CD14-positive monocyte (primary cell): Measurements from ENCODE around the gene SOCS1. TPM values are rescaled to one million over a fixed set of nuclear protein-coding genes. Genes with fewer than 3 reads are reported as not detected.
A peak's percentile ranks its signal among the peaks of the same experiment; 100 is the strongest.

Source experiments
- DNase-seq, 3 donors: peaks; one replicate each; pipeline ENCODE4 v3.0.0-alpha.2; 2011 to 2022
- H2AFZ ChIP-seq: 2 replicates; pipeline ENCODE4 v1.6.0; 2012; ENCODE audit warnings: mild to moderate bottlenecking, low read depth, low read length, inconsistent platforms; ENCODE audit not compliant: insufficient read depth, poor library complexity, severe bottlenecking
- H3K27ac ChIP-seq, 2 donors: 1 replicate in 1 of 2; 2 replicates in 1 of 2; pipeline ENCODE4 v1.5.1; 2012 to 2013; ENCODE audit warnings: low read length in 2 of 2, control low read depth in 1 of 2, inconsistent platforms in 1 of 2, low read depth in 1 of 2, mild to moderate bottlenecking in 1 of 2
- H3K27me3 ChIP-seq, 2 donors: one replicate each; pipeline versions ENCODE4 v1.6.0 to v1.6.1; 2011 to 2013; ENCODE audit warnings: low read length in 2 of 2; ENCODE audit not compliant: control insufficient read depth in 2 of 2, insufficient read depth in 2 of 2
- H3K36me3 ChIP-seq, 2 donors: replicated peaks in 1 of 2; 1 replicate in 1 of 2; 2 replicates in 1 of 2; pipeline versions ENCODE4 v1.5.1 to v1.6.1; 2012 to 2013; ENCODE audit warnings: low read length in 2 of 2, control low read depth in 1 of 2, inconsistent platforms in 1 of 2, mild to moderate bottlenecking in 1 of 2; ENCODE audit not compliant: insufficient read depth in 2 of 2, control insufficient read depth in 1 of 2
- H3K4me1 ChIP-seq, 2 donors: 1 replicate in 1 of 2; 2 replicates in 1 of 2; pipeline versions ENCODE4 v1.5.1 to v1.6.1; 2012 to 2013; ENCODE audit warnings: low read length in 2 of 2, control low read depth in 1 of 2, inconsistent platforms in 1 of 2, mild to moderate bottlenecking in 1 of 2, moderate library complexity in 1 of 2; ENCODE audit not compliant: insufficient read depth in 2 of 2, control insufficient read depth in 1 of 2
- H3K4me2 ChIP-seq: replicated peaks from 2 replicates; pipeline ENCODE3; 2012; ENCODE audit warnings: low read length, moderate library complexity, mild to moderate bottlenecking; ENCODE audit not compliant: poor library complexity, severe bottlenecking; ENCODE audit errors: extremely low read depth
- H3K4me3 ChIP-seq, 3 experiments: fragments of 200-600 bp in 1 of 3; sonication (generic) in 1 of 3; replicated peaks in 1 of 3; 1 replicate in 2 of 3; 2 replicates in 1 of 3; pipeline ENCODE4 v1.5.1; 2011 to 2013; ENCODE audit warnings: low read length in 3 of 3, mild to moderate bottlenecking in 3 of 3, control low read depth in 2 of 3, low read depth in 2 of 3, inconsistent platforms in 1 of 3, moderate library complexity in 1 of 3
- H3K79me2 ChIP-seq: 2 replicates; pipeline ENCODE4 v1.6.0; 2012; ENCODE audit warnings: mild to moderate bottlenecking, control low read depth, inconsistent platforms, low read length, moderate library complexity; ENCODE audit not compliant: insufficient read depth
- H3K9ac ChIP-seq: 2 replicates; pipeline ENCODE4 v1.6.0; 2017; ENCODE audit warnings: low read length, mild to moderate bottlenecking; ENCODE audit not compliant: insufficient read depth, poor library complexity, severe bottlenecking
- H3K9me3 ChIP-seq, 2 donors: replicated peaks in 1 of 2; 1 replicate in 1 of 2; 2 replicates in 1 of 2; pipeline versions ENCODE4 v1.5.1 to v1.6.1; 2012 to 2013; ENCODE audit warnings: low read length in 2 of 2, control low read depth in 1 of 2; ENCODE audit not compliant: control insufficient read depth in 1 of 2, insufficient read depth in 1 of 2
- H4K20me1 ChIP-seq: 2 replicates; pipeline ENCODE4 v1.6.0; 2012; ENCODE audit warnings: mild to moderate bottlenecking, low read length, control low read depth, moderate library complexity; ENCODE audit not compliant: insufficient read depth
- H3K27ac Mint-ChIP-seq, 7 donors: one replicate each; pipeline ENCODE4 v1.8.0; 2020; ENCODE audit warnings: mild to moderate bottlenecking in 7 of 7, mixed read lengths in 7 of 7, moderate library complexity in 6 of 7, inconsistent platforms in 2 of 7
- H3K27me3 Mint-ChIP-seq, 3 donors: one replicate each; pipeline ENCODE4 v1.8.0; 2021 to 2022; ENCODE audit warnings: low read depth in 3 of 3, mild to moderate bottlenecking in 3 of 3, mixed read lengths in 3 of 3, moderate library complexity in 3 of 3, inconsistent platforms in 1 of 3
- H3K36me3 Mint-ChIP-seq, 2 donors: one replicate each; pipeline ENCODE4 v1.8.0; 2020; ENCODE audit warnings: mixed read lengths in 2 of 2, inconsistent platforms in 1 of 2, mild to moderate bottlenecking in 1 of 2
- H3K4me1 Mint-ChIP-seq: one replicate; pipeline ENCODE4 v1.8.0; 2020; ENCODE audit warnings: mild to moderate bottlenecking, mixed read lengths
- H3K4me3 Mint-ChIP-seq, 2 donors: one replicate each; pipeline ENCODE4 v1.8.0; 2020; ENCODE audit warnings: mild to moderate bottlenecking in 2 of 2, mixed read lengths in 2 of 2, moderate library complexity in 1 of 2
- H3K9me3 Mint-ChIP-seq, 7 donors: one replicate each; pipeline ENCODE4 v1.8.0; 2020 to 2022; ENCODE audit warnings: mixed read lengths in 7 of 7, mild to moderate bottlenecking in 6 of 7, moderate library complexity in 6 of 7, inconsistent platforms in 2 of 7
- WGBS: methylation state at CpG from one replicate; pipeline ENCODE4 v1.1.5; 2013; ENCODE audit warnings: missing lambda C conversion rate; ENCODE audit not compliant: insufficient coverage; 5-methylcytosine and 5-hydroxymethylcytosine counted together
- intact Hi-C, 2 donors: fragments of 100-400 bp; cut with micrococcal nuclease; formaldehyde crosslinking; loops; one replicate each; pipeline versions ENCODE4 v1.15.0 to v1.15.1; 2023
- polyA plus RNA-seq, 3 donors: library from polyadenylated mRNA; depleted of rRNA in 1 of 3; unstranded in 2 of 3; stranded (reverse) in 1 of 3; fragments of 300-500 nt in 2 of 3; fragments of >200 nt in 1 of 3; fragmentation: Illumina TruSeq in 2 of 3; gene quantifications; 1 replicate in 2 of 3; 2 replicates in 1 of 3; pipeline ENCODE4 v1.2.3, GENCODE V29; 2012 to 2021
- TF ChIP-seq, protein P1 (sequence below): fragments of 200-600 bp; IDR thresholded peaks from one replicate; pipeline ENCODE4 v1.8.0; 2022; ENCODE audit warnings: antibody characterized with exemption, mild to moderate bottlenecking

SOCS1 gene
- polyA plus RNA-seq, 3 donors: 0.13 to 2.3 (median 0.35) TPM

DNA sequence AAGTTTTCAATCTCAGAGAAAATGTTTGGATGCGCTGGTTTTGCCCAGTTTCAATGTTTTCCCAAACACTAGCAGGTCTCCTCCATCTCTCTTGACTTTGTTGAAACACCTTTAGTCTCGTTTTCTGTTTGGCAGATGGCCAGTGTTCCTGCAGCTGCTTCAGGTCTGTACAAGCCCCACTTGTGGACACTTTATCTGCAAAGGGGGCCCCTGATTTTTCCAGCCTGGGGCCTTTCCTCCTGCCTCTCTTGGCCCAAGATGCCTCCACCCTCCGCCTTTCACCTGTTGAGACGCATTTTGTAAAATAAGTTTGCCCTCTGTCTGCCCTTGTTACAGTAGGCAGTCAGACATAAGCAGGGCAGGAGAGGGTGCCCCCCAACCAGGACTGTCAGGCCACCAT, 47.0 kb upstream of the SOCS1 start:
- H3K4me1 Mint-ChIP-seq: peaks cover 37% of the 10 kb centered on the region
- intact Hi-C loops: no loop called here
- TF ChIP-seq, protein P1, sequence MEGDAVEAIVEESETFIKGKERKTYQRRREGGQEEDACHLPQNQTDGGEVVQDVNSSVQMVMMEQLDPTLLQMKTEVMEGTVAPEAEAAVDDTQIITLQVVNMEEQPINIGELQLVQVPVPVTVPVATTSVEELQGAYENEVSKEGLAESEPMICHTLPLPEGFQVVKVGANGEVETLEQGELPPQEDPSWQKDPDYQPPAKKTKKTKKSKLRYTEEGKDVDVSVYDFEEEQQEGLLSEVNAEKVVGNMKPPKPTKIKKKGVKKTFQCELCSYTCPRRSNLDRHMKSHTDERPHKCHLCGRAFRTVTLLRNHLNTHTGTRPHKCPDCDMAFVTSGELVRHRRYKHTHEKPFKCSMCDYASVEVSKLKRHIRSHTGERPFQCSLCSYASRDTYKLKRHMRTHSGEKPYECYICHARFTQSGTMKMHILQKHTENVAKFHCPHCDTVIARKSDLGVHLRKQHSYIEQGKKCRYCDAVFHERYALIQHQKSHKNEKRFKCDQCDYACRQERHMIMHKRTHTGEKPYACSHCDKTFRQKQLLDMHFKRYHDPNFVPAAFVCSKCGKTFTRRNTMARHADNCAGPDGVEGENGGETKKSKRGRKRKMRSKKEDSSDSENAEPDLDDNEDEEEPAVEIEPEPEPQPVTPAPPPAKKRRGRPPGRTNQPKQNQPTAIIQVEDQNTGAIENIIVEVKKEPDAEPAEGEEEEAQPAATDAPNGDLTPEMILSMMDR: no peak
- Histone ChIP-seq H4K20me1 (no peaks in the 10 kb centered on the region), H3K4me3 (no peak overlapping the region), H2AFZ (no peak overlapping the region), H3K9ac (no peak overlapping the region), H3K9me3 (no peaks in the 10 kb centered on the region), H3K4me2 (no peak overlapping the region), H3K27ac (no peak overlapping the region), H3K4me1 (peaks cover 32 to 36% of the 10 kb centered on the region in 2 donors), H3K79me2 (no peaks in the 10 kb centered on the region), H3K36me3 (no peaks in the 10 kb centered on the region), H3K27me3 (peaks cover 0 to 3% of the 10 kb centered on the region in 2 donors)
- WGBS: 94% methylated on average over 3 of the region's 4 CpGs
- no peaks in the 10 kb centered on the region for H3K36me3 Mint-ChIP-seq
- no peak for DNase-seq
- H3K27me3 Mint-ChIP-seq: peaks cover 3 to 24% (median 21%) of the 10 kb centered on the region in 3 donors
- no peak overlapping the region for H3K27ac Mint-ChIP-seq
- H3K4me3 Mint-ChIP-seq: peak overlapping the region in 1 of 2 donors; percentile 26
- peaks cover 0 to 2% (median 0%) of the 10 kb centered on the region in 7 donors for H3K9me3 Mint-ChIP-seq

DNA sequence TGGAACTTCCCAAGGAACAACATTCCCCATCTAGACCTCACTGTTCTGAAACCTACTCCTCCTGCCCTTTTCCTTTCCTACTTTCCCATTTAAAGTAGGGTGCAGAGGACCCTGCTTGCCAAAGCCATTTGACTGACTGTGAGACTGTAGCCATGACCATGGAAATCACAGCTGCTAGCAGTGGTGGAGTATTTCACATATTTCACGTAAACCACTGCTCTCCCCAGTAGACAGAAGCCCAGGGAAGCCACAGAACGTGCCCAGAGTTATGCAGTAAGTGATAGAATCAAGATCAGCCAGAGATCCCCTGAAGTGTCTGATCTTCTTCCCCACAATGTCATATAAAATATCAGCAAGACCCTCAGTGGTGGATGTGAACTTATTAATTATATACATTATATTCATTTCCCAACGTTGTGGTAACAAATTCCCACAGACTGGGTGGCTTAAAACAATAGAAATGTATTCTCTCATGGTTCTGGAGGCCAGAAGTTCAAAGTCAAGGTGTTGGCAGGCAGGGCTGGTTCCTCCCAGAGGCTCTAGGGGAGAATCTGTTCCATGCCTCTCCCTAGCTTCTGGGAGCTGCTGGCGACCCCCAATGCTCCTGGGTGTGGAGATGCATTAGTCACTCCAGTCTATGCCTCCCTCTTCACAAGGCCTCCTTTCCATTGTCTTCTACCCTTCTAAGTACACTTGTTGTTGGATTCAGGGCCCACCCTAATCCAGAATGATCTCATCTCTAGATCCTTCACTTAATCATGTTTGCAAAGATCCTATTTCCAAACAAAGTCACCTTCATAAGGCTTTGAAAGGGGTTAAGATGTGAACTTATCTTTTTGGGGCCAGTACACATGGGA, 45.9 kb upstream of the SOCS1 start:
- TF ChIP-seq, protein P1: no peak
- H3K27me3 Mint-ChIP-seq: peaks cover 5 to 30% (median 29%) of the 10 kb centered on the region in 3 donors
- H3K4me1 ChIP-seq: peaks cover 31 to 36% of the 10 kb centered on the region in 2 donors

More for the DNA sequence above, 45.9 kb upstream of the SOCS1 start:
- Mint-ChIP-seq H3K9me3 (peaks cover 0 to 2% (median 0%) of the 10 kb centered on the region in 7 donors), H3K36me3 (no peaks in the 10 kb centered on the region), H3K4me1 (peaks cover 37% of the 10 kb centered on the region), H3K27ac (no peak overlapping the region), H3K4me3 (no peak overlapping the region)
- Histone ChIP-seq H2AFZ (no peak overlapping the region), H3K4me2 (no peak overlapping the region), H3K27ac (no peak overlapping the region), H4K20me1 (no peaks in the 10 kb centered on the region), H3K27me3 (peaks cover 0 to 5% of the 10 kb centered on the region in 2 donors), H3K9me3 (no peaks in the 10 kb centered on the region), H3K36me3 (no peaks in the 10 kb centered on the region), H3K4me3 (no peak overlapping the region), H3K79me2 (no peaks in the 10 kb centered on the region), H3K9ac (no peak overlapping the region)
- WGBS: no CpG with 5 or more reads among the region's 4 CpGs
- no peak for DNase-seq
- intact Hi-C loops: no loop called here
